K562 (cell line): Measurements from ENCODE around the gene MARCKSL1.

Experiments
- CEBPB ChIP-seq: fragments of 450-650 bp; IDR thresholded peaks from 2 replicates; pipeline ENCODE4 v1.6.1; 2016; ENCODE audit warnings: missing genetic modification characterization, missing compliant biosample characterization
- EGR1 ChIP-seq: fragments of 450-650 bp; conservative IDR thresholded peaks from 2 replicates; pipeline ENCODE4 v1.6.1; 2017; ENCODE audit warnings: mild to moderate bottlenecking
- HDAC1 ChIP-seq, 2 experiments: fragments of 450-650 bp; IDR thresholded peaks; 2 replicates each; pipeline ENCODE4 v1.6.1; 2016 to 2017; ENCODE audit warnings: inconsistent platforms in 1 of 2, mild to moderate bottlenecking in 1 of 2, moderate library complexity in 1 of 2
- HLTF ChIP-seq: fragments of 450-650 bp; IDR thresholded peaks from 2 replicates; pipeline ENCODE4 v1.6.1; 2016
- POLR2A ChIP-seq: fragments of 450-650 bp; conservative IDR thresholded peaks from 2 replicates; pipeline ENCODE4 v1.6.1; 2016
- TARDBP ChIP-seq: fragments of 450-650 bp; IDR thresholded peaks from 2 replicates; pipeline ENCODE4 v1.6.1; 2016
- ZNF274 ChIP-seq: IDR thresholded peaks from 2 replicates; pipeline ENCODE4 v1.6.1; 2011; ENCODE audit warnings: low read depth, mild to moderate bottlenecking, low read length, moderate library complexity, borderline replicate concordance
- TF ChIP-seq, protein P1 (sequence below): sonication (generic); formaldehyde crosslinking; IDR thresholded peaks from 2 replicates; pipeline ENCODE4 v1.8.1; 2022; ENCODE audit warnings: missing genetic modification reagents
- TF ChIP-seq, protein P2 (sequence below), 3 experiments: IDR thresholded peaks in 2 of 3; conservative IDR thresholded peaks in 1 of 3; 2 replicates each; pipeline ENCODE4 v1.5.1; 2011 to 2012; ENCODE audit warnings: low read length in 3 of 3, mild to moderate bottlenecking in 3 of 3, control low read depth in 2 of 3, improper control_type of control experiment in 1 of 3, inconsistent platforms in 1 of 3, low read depth in 1 of 3, mixed read lengths in 1 of 3, moderate library complexity in 1 of 3; ENCODE audit not compliant: insufficient read depth in 2 of 3

DNA sequence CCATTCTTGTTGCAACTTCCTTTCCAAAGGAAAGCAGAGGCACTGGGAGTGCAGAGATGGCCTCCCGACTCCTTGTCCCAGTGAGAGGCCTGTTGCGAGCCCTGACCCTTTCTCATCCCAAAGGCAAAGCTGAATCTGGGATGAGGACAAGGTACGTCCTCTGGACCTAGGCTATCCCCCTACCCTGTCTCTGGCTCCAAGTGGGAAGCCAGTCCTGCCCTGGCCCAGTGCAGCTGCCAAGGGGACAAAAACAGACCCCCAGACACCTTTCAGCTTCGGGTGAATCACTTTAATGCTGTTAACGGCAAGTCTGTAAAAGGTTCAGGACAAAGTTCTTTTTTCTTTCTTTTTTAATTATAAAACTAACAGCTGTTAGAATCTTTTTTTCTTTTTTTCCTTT lies 28.8 kb upstream of the MARCKSL1 start:
- TF ChIP-seq ZNF274 = no peak
- no peak for TF ChIP-seq TARDBP
- no peak for TF ChIP-seq EGR1
- TF ChIP-seq CEBPB (tag) = no peak
- TF ChIP-seq, protein P1, sequence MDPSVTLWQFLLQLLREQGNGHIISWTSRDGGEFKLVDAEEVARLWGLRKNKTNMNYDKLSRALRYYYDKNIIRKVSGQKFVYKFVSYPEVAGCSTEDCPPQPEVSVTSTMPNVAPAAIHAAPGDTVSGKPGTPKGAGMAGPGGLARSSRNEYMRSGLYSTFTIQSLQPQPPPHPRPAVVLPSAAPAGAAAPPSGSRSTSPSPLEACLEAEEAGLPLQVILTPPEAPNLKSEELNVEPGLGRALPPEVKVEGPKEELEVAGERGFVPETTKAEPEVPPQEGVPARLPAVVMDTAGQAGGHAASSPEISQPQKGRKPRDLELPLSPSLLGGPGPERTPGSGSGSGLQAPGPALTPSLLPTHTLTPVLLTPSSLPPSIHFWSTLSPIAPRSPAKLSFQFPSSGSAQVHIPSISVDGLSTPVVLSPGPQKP (CRISPR knock-in tag) = no peak
- no peak for TF ChIP-seq POLR2A
- no peak for TF ChIP-seq HDAC1 (IDR thresholded peaks at IDR 0.05)
- no peak for TF ChIP-seq HLTF
- TF ChIP-seq, protein P2, sequence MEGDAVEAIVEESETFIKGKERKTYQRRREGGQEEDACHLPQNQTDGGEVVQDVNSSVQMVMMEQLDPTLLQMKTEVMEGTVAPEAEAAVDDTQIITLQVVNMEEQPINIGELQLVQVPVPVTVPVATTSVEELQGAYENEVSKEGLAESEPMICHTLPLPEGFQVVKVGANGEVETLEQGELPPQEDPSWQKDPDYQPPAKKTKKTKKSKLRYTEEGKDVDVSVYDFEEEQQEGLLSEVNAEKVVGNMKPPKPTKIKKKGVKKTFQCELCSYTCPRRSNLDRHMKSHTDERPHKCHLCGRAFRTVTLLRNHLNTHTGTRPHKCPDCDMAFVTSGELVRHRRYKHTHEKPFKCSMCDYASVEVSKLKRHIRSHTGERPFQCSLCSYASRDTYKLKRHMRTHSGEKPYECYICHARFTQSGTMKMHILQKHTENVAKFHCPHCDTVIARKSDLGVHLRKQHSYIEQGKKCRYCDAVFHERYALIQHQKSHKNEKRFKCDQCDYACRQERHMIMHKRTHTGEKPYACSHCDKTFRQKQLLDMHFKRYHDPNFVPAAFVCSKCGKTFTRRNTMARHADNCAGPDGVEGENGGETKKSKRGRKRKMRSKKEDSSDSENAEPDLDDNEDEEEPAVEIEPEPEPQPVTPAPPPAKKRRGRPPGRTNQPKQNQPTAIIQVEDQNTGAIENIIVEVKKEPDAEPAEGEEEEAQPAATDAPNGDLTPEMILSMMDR (IDR thresholded peaks at IDR 0.05 in 2 of 3, conservative IDR thresholded peaks at IDR 0.05 in 1 of 3; ENCODE audit: insufficient read depth in 2 of 3, low read depth in 1 of 3, low read length in 3 of 3) = no peak
